Measurements from ENCODE around the gene LRP1-AS. TPM values are rescaled to one million over a fixed set of nuclear protein-coding genes. Genes with fewer than 3 reads are reported as not detected.

LRP1-AS gene
- total and polyA plus RNA-seq, 2 experiments from 2014 or later, result 0.59 TPM; not detected in 1

DNA sequence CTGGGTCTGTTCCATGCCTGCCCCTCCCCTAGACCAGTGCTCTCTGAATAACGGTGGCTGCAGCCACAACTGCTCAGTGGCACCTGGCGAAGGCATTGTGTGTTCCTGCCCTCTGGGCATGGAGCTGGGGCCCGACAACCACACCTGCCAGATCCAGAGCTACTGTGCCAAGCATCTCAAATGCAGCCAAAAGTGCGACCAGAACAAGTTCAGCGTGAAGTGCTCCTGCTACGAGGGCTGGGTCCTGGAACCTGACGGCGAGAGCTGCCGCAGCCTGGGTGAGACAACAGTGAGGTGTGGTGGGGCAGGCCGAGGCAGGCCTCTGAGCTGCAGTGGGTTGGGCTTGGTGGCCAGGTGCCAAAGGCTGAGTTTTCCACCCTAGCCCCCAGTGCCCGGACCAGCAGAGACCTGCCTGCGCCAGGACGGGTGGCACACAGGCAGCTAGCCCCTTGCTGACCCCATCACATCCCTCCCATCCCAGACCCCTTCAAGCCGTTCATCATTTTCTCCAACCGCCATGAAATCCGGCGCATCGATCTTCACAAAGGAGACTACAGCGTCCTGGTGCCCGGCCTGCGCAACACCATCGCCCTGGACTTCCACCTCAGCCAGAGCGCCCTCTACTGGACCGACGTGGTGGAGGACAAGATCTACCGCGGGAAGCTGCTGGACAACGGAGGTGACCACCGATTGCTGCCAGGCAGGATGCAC lies 28.2 kb upstream of the LRP1-AS start:
- H3K36me3 ChIP-seq (replicated peaks; ENCODE audit: insufficient read depth, low read depth), result no peaks in the 10 kb centered on the region
- H3K79me2 ChIP-seq, result no peaks in the 10 kb centered on the region
- H4K20me1 ChIP-seq (ENCODE audit: insufficient read depth, poor library complexity, severe bottlenecking), result no peaks in the 10 kb centered on the region
- no peak overlapping the region for H2AFZ ChIP-seq
- 80% methylated on average over 28 of the region's 29 CpGs for WGBS (ENCODE audit: low lambda C conversion rate, missing lambda C conversion rate)
- H3K27me3 ChIP-seq, result no peaks in the 10 kb centered on the region
- H3K9me3 ChIP-seq (ENCODE audit: low read depth), result no peaks in the 10 kb centered on the region
- no peaks in the 10 kb centered on the region for H3K4me1 ChIP-seq (ENCODE audit: insufficient read depth)
- DNase-seq (ENCODE audit: low spot score), result peak; percentile 70
- H3K4me3 ChIP-seq, result no peak overlapping the region
- no peak for TF ChIP-seq EZH2phosphoT487 (IDR thresholded peaks at IDR 0.05; ENCODE audit: low read depth, severe bottlenecking, unreplicated experiment)
- TF ChIP-seq, protein P1, sequence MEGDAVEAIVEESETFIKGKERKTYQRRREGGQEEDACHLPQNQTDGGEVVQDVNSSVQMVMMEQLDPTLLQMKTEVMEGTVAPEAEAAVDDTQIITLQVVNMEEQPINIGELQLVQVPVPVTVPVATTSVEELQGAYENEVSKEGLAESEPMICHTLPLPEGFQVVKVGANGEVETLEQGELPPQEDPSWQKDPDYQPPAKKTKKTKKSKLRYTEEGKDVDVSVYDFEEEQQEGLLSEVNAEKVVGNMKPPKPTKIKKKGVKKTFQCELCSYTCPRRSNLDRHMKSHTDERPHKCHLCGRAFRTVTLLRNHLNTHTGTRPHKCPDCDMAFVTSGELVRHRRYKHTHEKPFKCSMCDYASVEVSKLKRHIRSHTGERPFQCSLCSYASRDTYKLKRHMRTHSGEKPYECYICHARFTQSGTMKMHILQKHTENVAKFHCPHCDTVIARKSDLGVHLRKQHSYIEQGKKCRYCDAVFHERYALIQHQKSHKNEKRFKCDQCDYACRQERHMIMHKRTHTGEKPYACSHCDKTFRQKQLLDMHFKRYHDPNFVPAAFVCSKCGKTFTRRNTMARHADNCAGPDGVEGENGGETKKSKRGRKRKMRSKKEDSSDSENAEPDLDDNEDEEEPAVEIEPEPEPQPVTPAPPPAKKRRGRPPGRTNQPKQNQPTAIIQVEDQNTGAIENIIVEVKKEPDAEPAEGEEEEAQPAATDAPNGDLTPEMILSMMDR (IDR thresholded peaks at IDR 0.05; ENCODE audit: poor library complexity), result peak; percentile 65
- H3K4me2 ChIP-seq, result no peak overlapping the region
- H3K27ac ChIP-seq, result no peak overlapping the region
- no peaks in the 10 kb centered on the region for H3K9me2 ChIP-seq (replicated peaks; ENCODE audit: insufficient read depth)

DNA sequence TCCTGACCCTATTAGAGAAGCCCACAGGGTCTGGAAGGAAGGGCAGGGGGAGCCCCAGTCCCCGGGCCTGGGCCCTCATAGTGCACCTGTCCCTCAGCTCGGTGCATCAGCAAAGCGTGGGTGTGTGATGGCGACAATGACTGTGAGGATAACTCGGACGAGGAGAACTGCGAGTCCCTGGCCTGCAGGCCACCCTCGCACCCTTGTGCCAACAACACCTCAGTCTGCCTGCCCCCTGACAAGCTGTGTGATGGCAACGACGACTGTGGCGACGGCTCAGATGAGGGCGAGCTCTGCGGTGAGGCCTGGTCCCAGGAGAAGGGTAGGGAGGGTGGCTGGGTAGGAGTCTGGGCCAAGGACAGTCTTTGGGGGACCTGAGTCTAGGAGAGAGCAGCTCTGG lies 26.3 kb upstream of the LRP1-AS start:
- no peaks in the 10 kb centered on the region for H4K20me1 ChIP-seq (ENCODE audit: insufficient read depth, poor library complexity, severe bottlenecking)
- no peak overlapping the region for H3K4me3 ChIP-seq
- WGBS (ENCODE audit: low lambda C conversion rate, missing lambda C conversion rate), result 95% methylated on average over 14 of the region's 14 CpGs
- TF ChIP-seq, protein P1 (IDR thresholded peaks at IDR 0.05; ENCODE audit: poor library complexity), result no peak
- no peak for TF ChIP-seq EZH2 (IDR thresholded peaks at IDR 0.05; ENCODE audit: borderline replicate concordance)
- TF ChIP-seq EZH2phosphoT487 (IDR thresholded peaks at IDR 0.05; ENCODE audit: low read depth, severe bottlenecking, unreplicated experiment), result no peak
- H3K9me3 ChIP-seq (ENCODE audit: low read depth), result no peaks in the 10 kb centered on the region
- H2AFZ ChIP-seq, result no peak overlapping the region
- no peak for DNase-seq (ENCODE audit: low spot score)
- H3K4me2 ChIP-seq, result no peak overlapping the region
- no peaks in the 10 kb centered on the region for H3K36me3 ChIP-seq (replicated peaks; ENCODE audit: insufficient read depth, low read depth)
- no peaks in the 10 kb centered on the region for H3K4me1 ChIP-seq (ENCODE audit: insufficient read depth)
- H3K79me2 ChIP-seq, result no peaks in the 10 kb centered on the region
- H3K9me2 ChIP-seq (replicated peaks; ENCODE audit: insufficient read depth), result no peaks in the 10 kb centered on the region
- no peak overlapping the region for H3K27ac ChIP-seq
- no peaks in the 10 kb centered on the region for H3K27me3 ChIP-seq

DNA sequence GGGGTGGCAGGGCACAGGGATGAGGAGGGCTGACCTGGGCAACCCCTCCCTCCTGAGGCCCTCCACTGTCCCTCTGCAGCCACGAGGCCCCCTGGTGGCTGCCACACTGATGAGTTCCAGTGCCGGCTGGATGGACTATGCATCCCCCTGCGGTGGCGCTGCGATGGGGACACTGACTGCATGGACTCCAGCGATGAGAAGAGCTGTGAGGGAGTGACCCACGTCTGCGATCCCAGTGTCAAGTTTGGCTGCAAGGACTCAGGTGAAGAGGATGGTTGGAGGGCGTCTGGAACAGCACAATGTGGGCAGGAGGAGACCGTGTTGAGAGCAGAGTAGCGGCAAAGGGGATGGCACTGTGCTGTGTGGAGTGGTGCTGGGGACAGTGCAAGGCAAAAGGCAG lies 25.7 kb upstream of the LRP1-AS start:
- no peaks in the 10 kb centered on the region for H3K4me1 ChIP-seq (ENCODE audit: insufficient read depth)
- H3K4me2 ChIP-seq, result no peak overlapping the region
- no peak overlapping the region for H3K27ac ChIP-seq
- no peaks in the 10 kb centered on the region for H3K9me2 ChIP-seq (replicated peaks; ENCODE audit: insufficient read depth)
- no peak overlapping the region for H2AFZ ChIP-seq
- no peaks in the 10 kb centered on the region for H3K36me3 ChIP-seq (replicated peaks; ENCODE audit: insufficient read depth, low read depth)
- no peaks in the 10 kb centered on the region for H4K20me1 ChIP-seq (ENCODE audit: insufficient read depth, poor library complexity, severe bottlenecking)
- peak; percentile 51 for DNase-seq (ENCODE audit: low spot score)
- TF ChIP-seq, protein P1 (IDR thresholded peaks at IDR 0.05; ENCODE audit: poor library complexity), result peak; percentile 55
- no peak for TF ChIP-seq EZH2phosphoT487 (IDR thresholded peaks at IDR 0.05; ENCODE audit: low read depth, severe bottlenecking, unreplicated experiment)
- TF ChIP-seq EZH2 (IDR thresholded peaks at IDR 0.05; ENCODE audit: borderline replicate concordance), result no peak
- H3K79me2 ChIP-seq, result no peaks in the 10 kb centered on the region
- no peak overlapping the region for H3K4me3 ChIP-seq
- no peaks in the 10 kb centered on the region for H3K9me3 ChIP-seq (ENCODE audit: low read depth)
- H3K27me3 ChIP-seq, result no peaks in the 10 kb centered on the region
- WGBS (ENCODE audit: low lambda C conversion rate, missing lambda C conversion rate), result 78% methylated on average over 11 of the region's 11 CpGs

All from hepatocyte (in vitro differentiated cells).